CD4-positive, alpha-beta memory T cell (primary cell): Measurements from ENCODE around the gene RPS18. TPM values are rescaled to one million over a fixed set of nuclear protein-coding genes. Genes with fewer than 3 reads are reported as not detected.
A peak's percentile ranks its signal among the peaks of the same experiment; 100 is the strongest.
"Not testable (repeated sequence)": the region's sequence is repeated elsewhere in the genome, so short reads cannot be mapped to it uniquely, and the experiment has no call there.

Experiments
- CTCF ChIA-PET: fragments of 350-600 bp; sonication (Branson Sonifier 250); formaldehyde crosslinking; loops from one replicate; lab custom pipeline; 2021; ENCODE audit warnings: inconsistent platforms; ENCODE audit not compliant: partially characterized antibody; lab: Charles Lee
- POLR2A ChIA-PET: fragments of 350-600 bp; sonication (Branson Sonifier 250); formaldehyde crosslinking; loops from one replicate; lab custom pipeline; 2021; ENCODE audit not compliant: partially characterized antibody; lab: Charles Lee
- DNase-seq, 5 donors: peaks; one replicate each; pipeline versions ENCODE4 v3.0.0 to v3.0.0-alpha.2; 2020 to 2022; ENCODE audit warnings: mixed read lengths in 1 of 5
- H3K27ac ChIP-seq: one replicate; pipeline ENCODE4 v1.7.0; 2013; ENCODE audit warnings: low read depth, low read length
- H3K27me3 ChIP-seq: 2 replicates; pipeline ENCODE4 v1.7.0; 2013; ENCODE audit warnings: mild to moderate bottlenecking, low read length, moderate library complexity; ENCODE audit not compliant: insufficient read depth
- H3K36me3 ChIP-seq: 2 replicates; pipeline ENCODE4 v1.7.0; 2013; ENCODE audit warnings: mild to moderate bottlenecking, low read length, moderate library complexity; ENCODE audit not compliant: insufficient read depth
- H3K4me1 ChIP-seq: 2 replicates; pipeline ENCODE4 v1.7.0; 2013; ENCODE audit warnings: mild to moderate bottlenecking, low read length, moderate library complexity; ENCODE audit not compliant: insufficient read depth
- H3K4me3 ChIP-seq, 2 donors: one replicate each; pipeline ENCODE4 v1.7.0; 2013; ENCODE audit warnings: low read length in 2 of 2, mild to moderate bottlenecking in 1 of 2
- H3K9me3 ChIP-seq, 2 donors: one replicate each; pipeline ENCODE4 v1.7.0; 2013; ENCODE audit warnings: low read length in 2 of 2, control low read depth in 1 of 2; ENCODE audit not compliant: control insufficient read depth in 1 of 2
- H3K27ac Mint-ChIP-seq, 7 donors: one replicate each; pipeline ENCODE4 v1.8.0; 2020 to 2021; ENCODE audit warnings: mixed read lengths in 7 of 7, mild to moderate bottlenecking in 6 of 7, inconsistent platforms in 3 of 7, moderate library complexity in 3 of 7
- H3K27me3 Mint-ChIP-seq, 2 donors: one replicate each; pipeline ENCODE4 v1.8.0; 2020 to 2021; ENCODE audit warnings: mixed read lengths in 2 of 2
- H3K36me3 Mint-ChIP-seq, 2 donors: one replicate each; pipeline ENCODE4 v1.8.0; 2020 to 2021; ENCODE audit warnings: mixed read lengths in 2 of 2, inconsistent platforms in 1 of 2, mild to moderate bottlenecking in 1 of 2
- H3K4me1 Mint-ChIP-seq, 4 donors: one replicate each; pipeline ENCODE4 v1.8.0; 2020 to 2021; ENCODE audit warnings: mixed read lengths in 4 of 4, mild to moderate bottlenecking in 1 of 4
- H3K4me3 Mint-ChIP-seq, 8 donors: one replicate each; pipeline ENCODE4 v1.8.0; 2020 to 2021; ENCODE audit warnings: mixed read lengths in 8 of 8, mild to moderate bottlenecking in 7 of 8, moderate library complexity in 6 of 8, inconsistent platforms in 3 of 8
- H3K9me3 Mint-ChIP-seq, 8 donors: one replicate each; pipeline ENCODE4 v1.8.0; 2020 to 2021; ENCODE audit warnings: mixed read lengths in 8 of 8, mild to moderate bottlenecking in 5 of 8, inconsistent platforms in 3 of 8, moderate library complexity in 1 of 8
- intact Hi-C: fragments of 100-400 bp; cut with micrococcal nuclease; formaldehyde crosslinking; loops from one replicate; pipeline ENCODE4 v1.15.1; 2023
- polyA plus RNA-seq, 2 donors: library from polyadenylated mRNA; unstranded; fragments of 300-500 nt; fragmentation: Illumina TruSeq; gene quantifications; one replicate each; pipeline ENCODE4 v1.2.3, GENCODE V29; 2021
- total RNA-seq, 2 experiments: library from RNA; stranded (reverse); gene quantifications; one replicate each; pipeline ENCODE4 v1.2.3, GENCODE V29; 2021

RPS18 gene
- total RNA-seq (1,000 to 10,000 TPM; 3,264 to 3,439 TPM), polyA plus RNA-seq (1,000 to 10,000 TPM; 8,832 to 8,968 TPM)

GRCh38 chr6:33271468-33272274 is at the start of gene RPS18, which contains the start of gene VPS52:
RPS18 (plus strand) TSS chr6:33272075; CDS start chr6:33272120, 45 bp downstream.
VPS52 (minus strand) TSS chr6:33271876; CDS start chr6:33271675, 201 bp downstream.
- Histone ChIP-seq H3K4me3 (peak within 1 kb of the TSS; percentile 75 to 90), H3K9me3 (no peaks in the 10 kb centered on the region), H3K27me3 (no peaks in the 10 kb centered on the region), H3K27ac (peak within 1 kb of the TSS; percentile 85), H3K4me1 (peaks cover 62% of the 10 kb centered on the region), H3K36me3 (peaks cover 56% of the 10 kb centered on the region)
- Mint-ChIP-seq H3K27me3 (no peaks in the 10 kb centered on the region), H3K9me3 (peaks cover 0 to 5% (median 0%) of the 10 kb centered on the region in 8 donors), H3K4me3 (peak within 1 kb of the TSS; percentile 96 to 100 (median 98)), H3K36me3 (peaks cover 46 to 82% of the 10 kb centered on the region in 2 donors), H3K27ac (peak within 1 kb of the TSS; percentile 97 to 100 (median 99)), H3K4me1 (peaks cover 43 to 78% (median 61%) of the 10 kb centered on the region in 4 donors)
- peak; percentile 95 to 98 (median 96) for DNase-seq
- ChIA-PET CTCF (interaction anchor here (0.5 to 4.7 kb wide), 11 partner anchors 10 to 119 kb away, joined by 3 to 35 read pairs (median 9); partner anchors contain the start of genes PFDN6, RGL2, TAPBP and WDR46), POLR2A (interaction anchor here (0.5 to 5.4 kb wide), 38 partner anchors 9 to 1300 kb away, joined by 3 to 116 read pairs (median 7); partner anchors contain the start of genes BAK1, BRD2, CUTA and DXO)
- intact Hi-C loops, result loop anchor here (1.0 to 10.0 kb wide), 10 partner anchors 18 to 1297 kb away; partner anchors contain the start of genes CUTA, DXO, KIFC1 and PFDN6

DNA sequence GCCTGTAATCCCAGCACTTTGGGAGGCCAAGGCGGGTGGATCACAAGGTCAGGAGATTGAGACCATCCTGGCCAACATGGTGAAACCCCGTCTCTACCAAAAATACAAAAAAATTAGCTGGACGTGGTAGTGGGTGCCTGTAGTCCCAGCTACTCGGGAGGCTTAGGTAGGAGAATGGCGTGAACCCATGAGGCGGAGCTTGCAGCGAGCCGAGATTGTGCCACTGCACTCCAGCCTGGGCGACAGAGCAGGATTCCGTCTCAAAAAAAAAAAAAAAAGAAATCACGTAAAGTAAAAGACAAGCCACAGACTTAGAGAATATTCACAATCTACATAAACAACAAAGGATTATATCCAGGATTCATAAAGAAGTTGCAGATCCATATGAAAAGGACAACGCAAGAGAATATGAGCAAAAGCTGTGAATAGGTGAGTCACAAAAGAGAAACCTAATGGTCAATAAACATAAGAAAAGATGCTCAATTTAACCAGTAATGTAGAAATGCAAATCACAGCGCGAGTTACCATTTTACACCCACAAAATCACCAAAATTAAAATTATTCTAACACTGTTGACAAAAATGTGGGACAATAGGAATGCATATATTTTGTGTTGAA is 45.3 kb upstream of the RPS18 start:
- ChIA-PET POLR2A (interaction anchor here (1.3 to 1.4 kb wide), 2 partner anchors 18 to 22 kb away, joined by 3 to 4 read pairs; partner anchors contain the start of gene RING1), CTCF (interaction anchor here (0.7 to 1.2 kb wide), 4 partner anchors 12 to 29 kb away, joined by 3 to 4 read pairs (median 3); no protein-coding TSS in a partner anchor)
- H3K4me1 ChIP-seq, H3K36me3 Mint-ChIP-seq, H3K27ac ChIP-seq, H3K36me3 ChIP-seq, H3K4me1 Mint-ChIP-seq, H3K27me3 ChIP-seq, H3K4me3 Mint-ChIP-seq, H3K9me3 Mint-ChIP-seq, H3K27ac Mint-ChIP-seq, DNase-seq, intact Hi-C loops, H3K9me3 ChIP-seq, H3K4me3 ChIP-seq: not testable (repeated sequence)
- peaks cover 21 to 28% of the 10 kb centered on the region in 2 donors for H3K27me3 Mint-ChIP-seq

- H3K4me3 ChIP-seq, result no peak overlapping the region
- H3K27me3 ChIP-seq, result no peaks in the 10 kb centered on the region
- H3K27ac ChIP-seq, result no peak overlapping the region
- Mint-ChIP-seq H3K27me3 (peaks cover 16 to 27% of the 10 kb centered on the region in 2 donors), H3K4me1 (no peaks in the 10 kb centered on the region), H3K4me3 (no peak overlapping the region), H3K9me3 (no peaks in the 10 kb centered on the region), H3K27ac (no peak overlapping the region), H3K36me3 (no peaks in the 10 kb centered on the region)
- no peaks in the 10 kb centered on the region for H3K4me1 ChIP-seq
- no peaks in the 10 kb centered on the region for H3K9me3 ChIP-seq
- DNase-seq, result no peak
- CTCF ChIA-PET, result interaction anchor here (1.0 to 1.2 kb wide), 2 partner anchors 13 to 109 kb away, joined by 3 read pairs; no protein-coding TSS in a partner anchor
- POLR2A ChIA-PET, result no interaction called here
- no peaks in the 10 kb centered on the region for H3K36me3 ChIP-seq
- intact Hi-C loops, result no loop called here
Observed at GRCh38 chr6:33235221-33235634, 36.6 kb upstream of the RPS18 start.

GRCh38 chr6:33236328-33236727 is 35.5 kb upstream of the RPS18 start:
- H3K36me3 Mint-ChIP-seq, result no peaks in the 10 kb centered on the region
- Histone ChIP-seq H3K27me3 (no peaks in the 10 kb centered on the region), H3K4me1 (no peaks in the 10 kb centered on the region), H3K9me3 (no peaks in the 10 kb centered on the region), H3K4me3 (no peak overlapping the region), H3K27ac (no peak overlapping the region), H3K36me3 (no peaks in the 10 kb centered on the region)
- H3K27me3 Mint-ChIP-seq, result peaks cover 14 to 24% of the 10 kb centered on the region in 2 donors
- no peaks in the 10 kb centered on the region for H3K9me3 Mint-ChIP-seq
- H3K4me3 Mint-ChIP-seq, result no peak overlapping the region
- no peak overlapping the region for H3K27ac Mint-ChIP-seq
- no peaks in the 10 kb centered on the region for H3K4me1 Mint-ChIP-seq
- no peak for DNase-seq
- intact Hi-C loops, result no loop called here
- ChIA-PET POLR2A (interaction anchor here (1.0 kb wide), 1 partner anchor 27 kb away, joined by 3 read pairs; no protein-coding TSS in a partner anchor), CTCF (interaction anchor here (1.2 kb wide), 1 partner anchor 12 kb away, joined by 3 read pairs; no protein-coding TSS in a partner anchor)

- peaks cover 1 to 3% (median 2%) of the 10 kb centered on the region in 4 donors for H3K4me1 Mint-ChIP-seq
- Histone ChIP-seq H3K4me1 (peaks cover 3% of the 10 kb centered on the region), H3K4me3 (no peak overlapping the region), H3K27ac (no peak overlapping the region), H3K36me3 (no peaks in the 10 kb centered on the region), H3K9me3 (no peaks in the 10 kb centered on the region), H3K27me3 (no peaks in the 10 kb centered on the region)
- ChIA-PET POLR2A (interaction anchor here (1.0 kb wide), 1 partner anchor 28 kb away, joined by 3 read pairs; no protein-coding TSS in a partner anchor), CTCF (no interaction called here)
- H3K9me3 Mint-ChIP-seq, result no peaks in the 10 kb centered on the region
- no peaks in the 10 kb centered on the region for H3K36me3 Mint-ChIP-seq
- H3K4me3 Mint-ChIP-seq, result no peak overlapping the region
- DNase-seq, result no peak
- H3K27ac Mint-ChIP-seq, result no peak overlapping the region
- peaks cover 12 to 21% of the 10 kb centered on the region in 2 donors for H3K27me3 Mint-ChIP-seq
- intact Hi-C loops, result no loop called here
Observed at GRCh38 chr6:33236852-33237251, 35.0 kb upstream of the RPS18 start.

GRCh38 chr6:33237741-33238140 is 34.1 kb upstream of the RPS18 start:
- peaks cover 3 to 7% (median 5%) of the 10 kb centered on the region in 4 donors for H3K4me1 Mint-ChIP-seq

More at GRCh38 chr6:33237741-33238140, 34.1 kb upstream of the RPS18 start:
- Histone ChIP-seq H3K27ac (no peak overlapping the region), H3K4me3 (no peak overlapping the region), H3K4me1 (peaks cover 4% of the 10 kb centered on the region), H3K27me3 (no peaks in the 10 kb centered on the region), H3K36me3 (no peaks in the 10 kb centered on the region), H3K9me3 (no peaks in the 10 kb centered on the region)
- H3K27ac Mint-ChIP-seq, result no peak overlapping the region
- ChIA-PET CTCF (interaction anchor here (0.9 kb wide), 1 partner anchor 11 kb away, joined by 4 read pairs; no protein-coding TSS in a partner anchor), POLR2A (no interaction called here)
- intact Hi-C loops, result no loop called here
- no peak for DNase-seq
- H3K36me3 Mint-ChIP-seq, result no peaks in the 10 kb centered on the region
- H3K9me3 Mint-ChIP-seq, result no peaks in the 10 kb centered on the region
- no peak overlapping the region for H3K4me3 Mint-ChIP-seq
- H3K27me3 Mint-ChIP-seq, result peaks cover 9 to 23% of the 10 kb centered on the region in 2 donors
